HepG2 (cell line): ENCODE data around the gene PTPRM. TPM values are rescaled to one million over a fixed set of nuclear protein-coding genes. Genes with fewer than 3 reads are reported as not detected.

Experiments
- ARNT2 ChIP-seq: sonication (generic); formaldehyde crosslinking; IDR thresholded peaks from 2 replicates; pipeline ENCODE4 v1.8.0; 2022; ENCODE audit warnings: mild to moderate bottlenecking, low read depth, missing genetic modification reagents, moderate library complexity
- CBFB ChIP-seq: sonication (generic); formaldehyde crosslinking; IDR thresholded peaks from 2 replicates; pipeline ENCODE4 v1.4.0; 2020; ENCODE audit warnings: missing genetic modification reagents
- CERS6 ChIP-seq: sonication (generic); formaldehyde crosslinking; IDR thresholded peaks from 2 replicates; pipeline ENCODE4 v1.5.0; 2020; ENCODE audit warnings: missing genetic modification reagents
- ERF ChIP-seq: IDR thresholded peaks from 2 replicates; pipeline ENCODE4 v1.6.1; 2018; ENCODE audit warnings: missing biosample characterization, missing genetic modification reagents
- FOXM1 ChIP-seq: sonication (generic); formaldehyde crosslinking; IDR thresholded peaks from 2 replicates; pipeline ENCODE4 v1.5.0; 2020; ENCODE audit warnings: missing genetic modification reagents
- IRF2 ChIP-seq: IDR thresholded peaks from 2 replicates; pipeline ENCODE4 v1.6.1; 2018; ENCODE audit warnings: missing genetic modification reagents, missing compliant biosample characterization
- MLLT10 ChIP-seq: sonication (generic); formaldehyde crosslinking; IDR thresholded peaks from 2 replicates; pipeline ENCODE4 v1.4.0; 2020; ENCODE audit warnings: missing genetic modification reagents
- MTA3 ChIP-seq: sonication (generic); formaldehyde crosslinking; IDR thresholded peaks from 2 replicates; pipeline ENCODE4 v1.4.0; 2020; ENCODE audit warnings: missing genetic modification reagents
- REXO4 ChIP-seq: sonication (generic); formaldehyde crosslinking; IDR thresholded peaks from 2 replicates; pipeline ENCODE4 v1.8.0; 2022; ENCODE audit warnings: missing genetic modification reagents, mild to moderate bottlenecking, borderline replicate concordance
- SCMH1 ChIP-seq: sonication (generic); formaldehyde crosslinking; IDR thresholded peaks from 2 replicates; pipeline ENCODE4 v1.9.0; 2021; ENCODE audit warnings: missing genetic modification reagents, mild to moderate bottlenecking, borderline replicate concordance
- SMAD3 ChIP-seq: sonication (generic); formaldehyde crosslinking; IDR thresholded peaks from 2 replicates; pipeline ENCODE4 v1.4.0; 2020; ENCODE audit warnings: missing genetic modification reagents
- SMC3 ChIP-seq: IDR thresholded peaks from 2 replicates; pipeline ENCODE4 v1.6.1; 2011; ENCODE audit warnings: low read length, improper control_type of control experiment
- SNAI1 ChIP-seq: sonication (generic); formaldehyde crosslinking; IDR thresholded peaks from 2 replicates; pipeline ENCODE4 v1.5.0; 2020; ENCODE audit warnings: mild to moderate bottlenecking, missing genetic modification reagents, borderline replicate concordance
- SYNCRIP ChIP-seq: fragments of 200-400 bp; formaldehyde crosslinking; IDR thresholded peaks from 2 replicates; pipeline ENCODE4 v1.6.1; 2018; ENCODE audit warnings: mild to moderate bottlenecking, low read depth, low read length; ENCODE audit not compliant: insufficient read depth
- UBTF ChIP-seq: sonication (generic); formaldehyde crosslinking; IDR thresholded peaks from 2 replicates; pipeline ENCODE4 v1.4.0; 2020; ENCODE audit warnings: mild to moderate bottlenecking, missing genetic modification reagents
- XRCC5 ChIP-seq: fragments of 200-400 bp; formaldehyde crosslinking; optimal IDR thresholded peaks from 2 replicates; pipeline ENCODE3; 2017; ENCODE audit warnings: mild to moderate bottlenecking, low read length
- ZMYM4 ChIP-seq: sonication (generic); formaldehyde crosslinking; IDR thresholded peaks from 2 replicates; pipeline ENCODE4 v1.8.1; 2023; ENCODE audit warnings: mild to moderate bottlenecking, missing genetic modification reagents
- ZNF274 ChIP-seq: sonication (generic); formaldehyde crosslinking; IDR thresholded peaks from 2 replicates; pipeline ENCODE4 v1.5.1; 2020; ENCODE audit warnings: mild to moderate bottlenecking, missing genetic modification reagents
- ZNF292 ChIP-seq: sonication (generic); formaldehyde crosslinking; IDR thresholded peaks from 2 replicates; pipeline ENCODE4 v1.8.1; 2022; ENCODE audit warnings: mild to moderate bottlenecking, low read depth, missing genetic modification reagents, borderline replicate concordance
- ZNF556 ChIP-seq: sonication (generic); formaldehyde crosslinking; IDR thresholded peaks from 2 replicates; pipeline ENCODE4 v1.4.0; 2020; ENCODE audit warnings: mild to moderate bottlenecking, missing genetic modification reagents, borderline replicate concordance
- ZNF644 ChIP-seq: IDR thresholded peaks from 2 replicates; pipeline ENCODE4 v1.6.1; 2016; ENCODE audit warnings: low read depth
- polyA plus RNA-seq, 8 experiments: library from polyadenylated mRNA; depleted of rRNA in 3 of 8; stranded (reverse) in 7 of 8; unstranded in 1 of 8; fragments of >200 nt; fragmentation: Illumina TruSeq in 4 of 8; extraction: Trizol in 4 of 8; gene quantifications; 2 replicates each; pipeline versions ENCODE4 v1.2.1 to v1.2.3, GENCODE V29; 2011 to 2016; ENCODE audit warnings: low read depth in 4 of 8, missing spikeins in 1 of 8, mixed read lengths in 1 of 8; ENCODE audit not compliant: insufficient read depth in 1 of 8
- total RNA-seq, 5 experiments: library from RNA; depleted of rRNA; stranded (reverse); fragments of >200 nt; fragmentation: Illumina TruSeq; extraction: Trizol; gene quantifications; 2 replicates each; pipeline ENCODE4 v1.2.3, GENCODE V29; 2016; ENCODE audit warnings: low read depth in 1 of 5
- TF ChIP-seq, protein P1 (sequence below): IDR thresholded peaks from 2 replicates; pipeline ENCODE4 v1.6.1; 2018; ENCODE audit warnings: missing genetic modification reagents, mild to moderate bottlenecking, missing compliant biosample characterization
- TF ChIP-seq, protein P2 (sequence below): sonication (generic); formaldehyde crosslinking; conservative IDR thresholded peaks from 2 replicates; pipeline ENCODE4 v1.5.0; 2020; ENCODE audit warnings: missing genetic modification reagents
- TF ChIP-seq, protein P3 (sequence below): sonication (generic); formaldehyde crosslinking; IDR thresholded peaks from 2 replicates; pipeline ENCODE4 v1.8.0; 2022; ENCODE audit warnings: missing genetic modification reagents, mild to moderate bottlenecking, moderate library complexity, borderline replicate concordance

Gene PTPRM
- total and polyA plus RNA-seq, 2 of the 13 experiments (the other 11 are each of a cell fraction or from before 2014, with no cell fraction given), result 12.6 to 108 TPM

DNA sequence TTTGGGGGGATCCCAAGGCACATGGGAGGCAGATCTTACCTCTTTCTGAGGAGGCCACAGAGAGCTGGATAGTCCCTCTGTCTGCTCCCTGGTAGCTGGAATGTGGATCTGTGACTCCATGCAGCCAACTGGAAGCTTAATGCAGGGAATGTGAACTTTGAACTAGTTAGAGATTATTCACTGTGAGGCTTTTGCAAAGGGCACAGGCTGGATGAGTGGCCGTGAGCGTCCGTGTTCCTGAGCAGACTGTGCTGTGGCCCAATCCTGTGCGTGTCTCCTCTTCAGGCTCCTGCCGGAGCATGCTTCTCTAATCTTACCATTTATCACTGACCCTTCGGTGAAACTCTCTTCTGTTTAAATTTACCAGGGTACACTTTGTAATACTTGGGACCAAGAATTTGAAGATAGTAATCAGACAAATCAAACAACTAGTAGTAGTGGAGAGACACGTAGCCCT lies 187.6 kb downstream of the PTPRM start (continued):
- TF ChIP-seq, protein P1, sequence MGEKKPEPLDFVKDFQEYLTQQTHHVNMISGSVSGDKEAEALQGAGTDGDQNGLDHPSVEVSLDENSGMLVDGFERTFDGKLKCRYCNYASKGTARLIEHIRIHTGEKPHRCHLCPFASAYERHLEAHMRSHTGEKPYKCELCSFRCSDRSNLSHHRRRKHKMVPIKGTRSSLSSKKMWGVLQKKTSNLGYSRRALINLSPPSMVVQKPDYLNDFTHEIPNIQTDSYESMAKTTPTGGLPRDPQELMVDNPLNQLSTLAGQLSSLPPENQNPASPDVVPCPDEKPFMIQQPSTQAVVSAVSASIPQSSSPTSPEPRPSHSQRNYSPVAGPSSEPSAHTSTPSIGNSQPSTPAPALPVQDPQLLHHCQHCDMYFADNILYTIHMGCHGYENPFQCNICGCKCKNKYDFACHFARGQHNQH (CRISPR knock-in tag), result no peak; the same call in 1 of the 2 replicates
- no peak for TF ChIP-seq SCMH1
- no peak for TF ChIP-seq ERF (CRISPR knock-in tag)
- TF ChIP-seq, protein P2, sequence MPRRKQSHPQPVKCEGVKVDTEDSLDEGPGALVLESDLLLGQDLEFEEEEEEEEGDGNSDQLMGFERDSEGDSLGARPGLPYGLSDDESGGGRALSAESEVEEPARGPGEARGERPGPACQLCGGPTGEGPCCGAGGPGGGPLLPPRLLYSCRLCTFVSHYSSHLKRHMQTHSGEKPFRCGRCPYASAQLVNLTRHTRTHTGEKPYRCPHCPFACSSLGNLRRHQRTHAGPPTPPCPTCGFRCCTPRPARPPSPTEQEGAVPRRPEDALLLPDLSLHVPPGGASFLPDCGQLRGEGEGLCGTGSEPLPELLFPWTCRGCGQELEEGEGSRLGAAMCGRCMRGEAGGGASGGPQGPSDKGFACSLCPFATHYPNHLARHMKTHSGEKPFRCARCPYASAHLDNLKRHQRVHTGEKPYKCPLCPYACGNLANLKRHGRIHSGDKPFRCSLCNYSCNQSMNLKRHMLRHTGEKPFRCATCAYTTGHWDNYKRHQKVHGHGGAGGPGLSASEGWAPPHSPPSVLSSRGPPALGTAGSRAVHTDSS, result no peak
- TF ChIP-seq FOXM1 (CRISPR knock-in tag), result no peak
- TF ChIP-seq, protein P3, sequence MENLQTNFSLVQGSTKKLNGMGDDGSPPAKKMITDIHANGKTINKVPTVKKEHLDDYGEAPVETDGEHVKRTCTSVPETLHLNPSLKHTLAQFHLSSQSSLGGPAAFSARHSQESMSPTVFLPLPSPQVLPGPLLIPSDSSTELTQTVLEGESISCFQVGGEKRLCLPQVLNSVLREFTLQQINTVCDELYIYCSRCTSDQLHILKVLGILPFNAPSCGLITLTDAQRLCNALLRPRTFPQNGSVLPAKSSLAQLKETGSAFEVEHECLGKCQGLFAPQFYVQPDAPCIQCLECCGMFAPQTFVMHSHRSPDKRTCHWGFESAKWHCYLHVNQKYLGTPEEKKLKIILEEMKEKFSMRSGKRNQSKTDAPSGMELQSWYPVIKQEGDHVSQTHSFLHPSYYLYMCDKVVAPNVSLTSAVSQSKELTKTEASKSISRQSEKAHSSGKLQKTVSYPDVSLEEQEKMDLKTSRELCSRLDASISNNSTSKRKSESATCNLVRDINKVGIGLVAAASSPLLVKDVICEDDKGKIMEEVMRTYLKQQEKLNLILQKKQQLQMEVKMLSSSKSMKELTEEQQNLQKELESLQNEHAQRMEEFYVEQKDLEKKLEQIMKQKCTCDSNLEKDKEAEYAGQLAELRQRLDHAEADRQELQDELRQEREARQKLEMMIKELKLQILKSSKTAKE (CRISPR knock-in tag), result peak; percentile 82
- peak; percentile 78; the same call in 1 of the 2 replicates for TF ChIP-seq ZMYM4 (CRISPR knock-in tag)
- TF ChIP-seq ZNF644 (CRISPR knock-in tag), result peak; percentile 85
- peak; percentile 60; the same call in 1 of the 2 replicates for TF ChIP-seq IRF2 (CRISPR knock-in tag)
- no peak for TF ChIP-seq ZNF556 (CRISPR knock-in tag)
- peak; percentile 99 for TF ChIP-seq ZNF292 (CRISPR knock-in tag)
- no peak for TF ChIP-seq SMAD3 (CRISPR knock-in tag)
- no peak for TF ChIP-seq CERS6 (CRISPR knock-in tag)
- TF ChIP-seq CBFB, result no peak
- no peak for TF ChIP-seq ARNT2 (CRISPR knock-in tag)
- TF ChIP-seq XRCC5, result peak; percentile 49
- TF ChIP-seq REXO4 (CRISPR knock-in tag), result no peak
- TF ChIP-seq SYNCRIP, result no peak
- no peak for TF ChIP-seq SNAI1 (CRISPR knock-in tag)
- TF ChIP-seq UBTF (CRISPR knock-in tag), result no peak
- TF ChIP-seq MLLT10 (CRISPR knock-in tag), result no peak
- 0 out of 2 replicates have a peak, but pooled peaks have one; percentile 33 for TF ChIP-seq ZNF274 (CRISPR knock-in tag)
- TF ChIP-seq SMC3, result 0 out of 2 replicates have a peak, but pooled peaks have one; percentile 13
- TF ChIP-seq MTA3 (CRISPR knock-in tag), result no peak
